ENCODE measurements around the gene HAND2. TPM values are rescaled to one million over a fixed set of nuclear protein-coding genes. Genes with fewer than 3 reads are reported as not detected.

The HAND2 gene
- total RNA-seq, 4 donors from 2014 or later, result 0.25 to 11.0 (median 4.1) TPM

GRCh38 chr4:173498023-173498422 lies 32.0 kb downstream of the HAND2 start:
- no peak overlapping the region for H3K4me3 ChIP-seq (ENCODE audit: low read depth, poor library complexity, severe bottlenecking)
- intact Hi-C loops (cut with DNase I; ENCODE audit: low total_unique reads), result no loop called here
- no peak for TF ChIP-seq POLR2A (IDR thresholded peaks at IDR 0.05)
- TF ChIP-seq, protein P1, sequence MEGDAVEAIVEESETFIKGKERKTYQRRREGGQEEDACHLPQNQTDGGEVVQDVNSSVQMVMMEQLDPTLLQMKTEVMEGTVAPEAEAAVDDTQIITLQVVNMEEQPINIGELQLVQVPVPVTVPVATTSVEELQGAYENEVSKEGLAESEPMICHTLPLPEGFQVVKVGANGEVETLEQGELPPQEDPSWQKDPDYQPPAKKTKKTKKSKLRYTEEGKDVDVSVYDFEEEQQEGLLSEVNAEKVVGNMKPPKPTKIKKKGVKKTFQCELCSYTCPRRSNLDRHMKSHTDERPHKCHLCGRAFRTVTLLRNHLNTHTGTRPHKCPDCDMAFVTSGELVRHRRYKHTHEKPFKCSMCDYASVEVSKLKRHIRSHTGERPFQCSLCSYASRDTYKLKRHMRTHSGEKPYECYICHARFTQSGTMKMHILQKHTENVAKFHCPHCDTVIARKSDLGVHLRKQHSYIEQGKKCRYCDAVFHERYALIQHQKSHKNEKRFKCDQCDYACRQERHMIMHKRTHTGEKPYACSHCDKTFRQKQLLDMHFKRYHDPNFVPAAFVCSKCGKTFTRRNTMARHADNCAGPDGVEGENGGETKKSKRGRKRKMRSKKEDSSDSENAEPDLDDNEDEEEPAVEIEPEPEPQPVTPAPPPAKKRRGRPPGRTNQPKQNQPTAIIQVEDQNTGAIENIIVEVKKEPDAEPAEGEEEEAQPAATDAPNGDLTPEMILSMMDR (IDR thresholded peaks at IDR 0.05), result no peak
- whole genome bisulfite sequencing, 2 donors, result 79 to 84% methylated on average over 1 of the region's 1 CpG
- DNase-seq (ENCODE audit: low spot score in 2 of 2), result no peak

- no peak overlapping the region for H3K4me3 ChIP-seq (ENCODE audit: low read depth, poor library complexity, severe bottlenecking)
- peak in 1 of 2 donors; percentile 89 for DNase-seq (ENCODE audit: low spot score in 2 of 2)
- TF ChIP-seq, protein P1 (IDR thresholded peaks at IDR 0.05), result no peak
- TF ChIP-seq POLR2A (IDR thresholded peaks at IDR 0.05), result no peak
- 18 to 23% methylated on average over 40 of the region's 40 CpGs for WGBS, 2 donors
- intact Hi-C loops (cut with DNase I; ENCODE audit: low total_unique reads), result loop anchor here (5.0 kb wide), 1 partner anchor 72 kb away; no protein-coding TSS in a partner anchor
Measured at GRCh38 chr4:173494013-173494970, 35.7 kb downstream of the HAND2 start.

GRCh38 chr4:173493041-173493440 lies 37.0 kb downstream of the HAND2 start:
- WGBS, 2 donors, result 92 to 98% methylated on average over 4 of the region's 4 CpGs
- H3K4me3 ChIP-seq (ENCODE audit: low read depth, poor library complexity, severe bottlenecking), result no peak overlapping the region
- DNase-seq (ENCODE audit: low spot score in 2 of 2), result no peak
- no peak for TF ChIP-seq POLR2A (IDR thresholded peaks at IDR 0.05)
- TF ChIP-seq, protein P1 (IDR thresholded peaks at IDR 0.05), result no peak
- intact Hi-C loops (cut with DNase I; ENCODE audit: low total_unique reads), result loop anchor here (5.0 kb wide), 1 partner anchor 71 kb away; no protein-coding TSS in a partner anchor

DNA sequence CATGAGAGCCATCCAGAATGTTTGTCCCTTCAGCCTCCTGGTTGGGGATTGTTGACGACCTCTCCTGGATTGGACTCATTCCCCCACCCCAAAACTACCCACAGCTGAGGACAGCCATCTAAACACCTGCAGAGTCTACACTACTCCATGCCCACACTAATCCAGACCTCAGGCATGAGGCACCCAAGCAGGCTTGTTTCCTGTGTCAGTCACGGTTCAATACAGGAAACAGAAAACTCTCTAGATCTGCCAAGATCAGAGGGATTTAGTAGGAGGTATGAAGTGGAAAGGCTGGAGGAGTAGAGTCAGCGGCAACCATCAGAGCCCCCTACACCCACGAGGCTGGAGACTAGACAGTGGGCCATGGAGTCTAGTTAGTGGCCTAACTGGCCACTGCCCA lies 37.7 kb downstream of the HAND2 start:
- intact Hi-C loops (cut with DNase I; ENCODE audit: low total_unique reads), result loop anchor here (5.0 kb wide), 1 partner anchor 70 kb away; no protein-coding TSS in a partner anchor
- DNase-seq (ENCODE audit: low spot score in 2 of 2), result no peak
- no peak for TF ChIP-seq POLR2A (IDR thresholded peaks at IDR 0.05)
- TF ChIP-seq, protein P1 (IDR thresholded peaks at IDR 0.05), result no peak
- no peak overlapping the region for H3K4me3 ChIP-seq (ENCODE audit: low read depth, poor library complexity, severe bottlenecking)
- 87 to 88% methylated on average over 4 of the region's 4 CpGs for WGBS, 2 donors

- TF ChIP-seq, protein P1 (IDR thresholded peaks at IDR 0.05), result no peak
- TF ChIP-seq POLR2A (IDR thresholded peaks at IDR 0.05), result no peak
- DNase-seq (ENCODE audit: low spot score in 2 of 2), result no peak
- H3K4me3 ChIP-seq (ENCODE audit: low read depth, poor library complexity, severe bottlenecking), result no peak overlapping the region
- WGBS, 2 donors, result 52 to 55% methylated on average over 4 of the region's 4 CpGs
- intact Hi-C loops (cut with DNase I; ENCODE audit: low total_unique reads), result loop anchor here (5.0 kb wide), 1 partner anchor 69 kb away; no protein-coding TSS in a partner anchor
Measured at GRCh38 chr4:173490817-173491528, 39.1 kb downstream of the HAND2 start.

All from lower leg skin (tissue), 4 donors.